ENCODE results near the gene POLG2.

The POLG2 gene

DNA sequence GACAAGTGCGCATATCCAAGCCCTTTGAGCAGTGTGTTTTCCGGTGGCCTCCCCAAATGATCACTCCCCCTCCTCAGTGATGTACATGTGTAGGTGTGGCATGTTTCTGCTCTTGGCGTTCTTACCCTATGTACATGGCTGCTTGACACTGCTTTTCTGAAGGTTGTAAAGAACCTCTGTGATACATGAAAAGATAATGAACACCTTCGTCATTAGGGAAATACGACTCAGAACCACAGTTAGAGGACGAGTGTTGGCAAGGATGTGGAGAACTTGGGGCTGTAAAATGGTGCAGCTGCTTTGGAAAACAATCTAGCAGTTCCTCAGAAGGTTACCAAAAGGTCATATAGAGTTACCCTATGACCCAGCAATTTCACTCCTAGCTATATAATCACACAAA, 38.5 kb upstream of the POLG2 start:
- DNase-seq (ENCODE audit: low read depth, low spot score) = peak; percentile 53
- TF ChIP-seq, protein P1, sequence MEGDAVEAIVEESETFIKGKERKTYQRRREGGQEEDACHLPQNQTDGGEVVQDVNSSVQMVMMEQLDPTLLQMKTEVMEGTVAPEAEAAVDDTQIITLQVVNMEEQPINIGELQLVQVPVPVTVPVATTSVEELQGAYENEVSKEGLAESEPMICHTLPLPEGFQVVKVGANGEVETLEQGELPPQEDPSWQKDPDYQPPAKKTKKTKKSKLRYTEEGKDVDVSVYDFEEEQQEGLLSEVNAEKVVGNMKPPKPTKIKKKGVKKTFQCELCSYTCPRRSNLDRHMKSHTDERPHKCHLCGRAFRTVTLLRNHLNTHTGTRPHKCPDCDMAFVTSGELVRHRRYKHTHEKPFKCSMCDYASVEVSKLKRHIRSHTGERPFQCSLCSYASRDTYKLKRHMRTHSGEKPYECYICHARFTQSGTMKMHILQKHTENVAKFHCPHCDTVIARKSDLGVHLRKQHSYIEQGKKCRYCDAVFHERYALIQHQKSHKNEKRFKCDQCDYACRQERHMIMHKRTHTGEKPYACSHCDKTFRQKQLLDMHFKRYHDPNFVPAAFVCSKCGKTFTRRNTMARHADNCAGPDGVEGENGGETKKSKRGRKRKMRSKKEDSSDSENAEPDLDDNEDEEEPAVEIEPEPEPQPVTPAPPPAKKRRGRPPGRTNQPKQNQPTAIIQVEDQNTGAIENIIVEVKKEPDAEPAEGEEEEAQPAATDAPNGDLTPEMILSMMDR (IDR thresholded peaks at IDR 0.05; ENCODE audit: low read depth, low read length) = no peak
- no peak overlapping the region for H3K4me3 ChIP-seq (ENCODE audit: low read depth, low read length)
- in situ Hi-C loops (cut with HindIII; ENCODE audit: low sequenced_read_pairs) = no loop called here

DNA sequence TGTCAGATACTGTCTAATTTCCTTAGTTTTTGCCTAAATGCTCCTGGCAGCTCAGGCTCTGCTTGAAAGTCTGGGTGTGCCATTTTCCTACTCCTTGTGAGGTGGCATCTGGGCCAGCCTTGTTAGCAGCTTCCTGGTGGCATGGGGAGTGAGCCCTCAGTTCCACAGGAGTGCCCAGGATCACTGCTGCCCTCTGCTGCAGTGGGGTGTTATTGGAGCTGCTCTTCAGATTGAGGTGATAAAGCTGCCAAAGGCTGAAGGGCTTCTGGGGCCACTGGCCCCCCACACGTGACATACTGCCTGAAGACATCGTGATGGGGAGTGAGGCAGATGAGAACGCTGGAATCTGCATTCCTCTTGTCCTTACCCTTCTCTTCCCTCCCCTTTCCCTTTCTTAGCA, 37.3 kb upstream of the POLG2 start:
- TF ChIP-seq, protein P1 (IDR thresholded peaks at IDR 0.05; ENCODE audit: low read depth, low read length) = peak; percentile 15
- in situ Hi-C loops (cut with HindIII; ENCODE audit: low sequenced_read_pairs) = no loop called here

DNA sequence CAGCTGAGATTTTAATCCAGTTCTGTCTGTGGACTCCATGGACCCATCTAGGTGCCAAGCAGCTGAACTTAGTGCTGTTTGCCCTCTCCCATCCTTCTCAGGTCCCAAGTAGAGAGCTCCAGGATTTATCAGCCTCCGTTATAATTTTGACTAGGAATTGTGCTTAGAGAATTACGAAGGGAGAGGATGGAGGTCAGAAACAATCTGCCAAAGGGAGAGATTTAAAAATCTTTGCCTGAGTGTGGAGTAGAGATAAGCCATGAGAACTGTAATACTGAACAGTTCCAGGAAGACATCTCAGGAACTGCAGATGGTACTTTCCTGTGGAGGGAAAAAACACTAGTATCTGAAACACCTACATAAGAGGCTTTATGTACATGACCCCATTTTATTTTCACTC, 36.9 kb upstream of the POLG2 start:
- in situ Hi-C loops (cut with HindIII; ENCODE audit: low sequenced_read_pairs) = no loop called here
- DNase-seq (ENCODE audit: low read depth, low spot score) = no peak
- H3K4me3 ChIP-seq (ENCODE audit: low read depth, low read length) = no peak overlapping the region
- TF ChIP-seq, protein P1 (IDR thresholded peaks at IDR 0.05; ENCODE audit: low read depth, low read length) = no peak

More for the DNA sequence above, 37.3 kb upstream of the POLG2 start:
- no peak overlapping the region for H3K4me3 ChIP-seq (ENCODE audit: low read depth, low read length)
- DNase-seq (ENCODE audit: low read depth, low spot score) = no peak

DNA sequence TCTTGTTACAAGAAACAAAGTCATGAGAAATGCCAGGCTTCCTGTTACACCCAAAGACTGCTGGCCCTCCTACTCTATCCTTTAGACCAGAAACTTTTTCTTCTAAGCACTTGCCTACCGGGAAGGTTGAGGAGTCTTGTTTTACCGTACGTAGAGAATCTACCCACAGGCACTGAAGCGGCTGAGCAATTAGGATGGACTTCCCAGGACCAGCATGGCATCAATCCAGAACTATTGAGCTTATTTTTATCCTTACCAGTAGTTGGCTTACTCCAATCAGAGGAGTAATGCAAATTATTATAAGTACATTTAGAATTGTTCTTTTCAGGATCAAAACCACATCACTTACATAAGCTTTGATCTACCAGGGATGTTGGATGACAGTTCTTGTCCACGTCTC, 35.6 kb upstream of the POLG2 start:
- H3K4me3 ChIP-seq (ENCODE audit: low read depth, low read length) = no peak overlapping the region
- in situ Hi-C loops (cut with HindIII; ENCODE audit: low sequenced_read_pairs) = no loop called here
- no peak for DNase-seq (ENCODE audit: low read depth, low spot score)
- TF ChIP-seq, protein P1 (IDR thresholded peaks at IDR 0.05; ENCODE audit: low read depth, low read length) = no peak

DNA sequence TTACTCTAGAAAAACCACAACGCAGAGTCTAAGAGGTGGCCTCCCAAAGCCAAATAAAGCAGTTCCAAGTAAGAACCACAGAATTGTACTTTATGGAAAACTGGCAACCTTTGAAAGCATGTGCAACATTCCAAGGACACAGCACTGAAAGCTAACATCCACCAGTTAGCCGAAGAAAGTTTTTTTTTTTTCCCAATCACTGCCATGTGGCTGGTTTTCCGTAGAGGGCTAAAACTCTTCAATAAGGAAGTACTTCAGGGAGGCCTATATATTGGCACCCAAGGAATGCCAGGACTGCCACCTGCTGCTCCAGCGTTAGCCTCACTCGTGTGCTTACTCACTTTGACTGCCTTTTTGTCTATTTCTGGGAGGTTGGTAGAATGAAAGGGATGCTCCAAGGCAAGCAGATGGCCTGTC, 35.1 kb upstream of the POLG2 start:
- TF ChIP-seq, protein P1 (IDR thresholded peaks at IDR 0.05; ENCODE audit: low read depth, low read length) = no peak
- in situ Hi-C loops (cut with HindIII; ENCODE audit: low sequenced_read_pairs) = no loop called here
- DNase-seq (ENCODE audit: low read depth, low spot score) = peak; percentile 75

DNA sequence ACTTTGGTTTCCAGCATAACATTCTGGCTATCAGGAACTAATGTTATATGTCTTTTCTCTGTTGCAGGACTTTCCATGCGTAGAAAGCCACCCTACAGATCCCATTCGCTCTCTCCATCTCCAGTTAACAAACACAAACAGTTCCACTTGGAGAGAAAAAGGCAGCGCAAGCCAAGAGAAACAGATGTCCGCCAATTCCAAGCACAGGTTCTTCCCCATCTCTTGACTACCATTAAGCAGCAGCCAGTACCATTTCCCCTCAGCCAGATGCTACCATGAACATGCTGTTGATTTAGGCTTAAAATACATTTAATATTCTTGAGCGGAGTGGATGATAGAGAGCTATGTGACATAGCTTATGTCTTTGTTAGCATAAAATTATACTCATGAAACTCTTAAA, 32.4 kb upstream of the POLG2 start:
- TF ChIP-seq, protein P1 (IDR thresholded peaks at IDR 0.05; ENCODE audit: low read depth, low read length) = no peak
- in situ Hi-C loops (cut with HindIII; ENCODE audit: low sequenced_read_pairs) = no loop called here
- DNase-seq (ENCODE audit: low read depth, low spot score) = no peak
- no peak overlapping the region for H3K4me3 ChIP-seq (ENCODE audit: low read depth, low read length)

More for the DNA sequence above, 35.1 kb upstream of the POLG2 start:
- H3K4me3 ChIP-seq (ENCODE audit: low read depth, low read length) = no peak overlapping the region

DNA sequence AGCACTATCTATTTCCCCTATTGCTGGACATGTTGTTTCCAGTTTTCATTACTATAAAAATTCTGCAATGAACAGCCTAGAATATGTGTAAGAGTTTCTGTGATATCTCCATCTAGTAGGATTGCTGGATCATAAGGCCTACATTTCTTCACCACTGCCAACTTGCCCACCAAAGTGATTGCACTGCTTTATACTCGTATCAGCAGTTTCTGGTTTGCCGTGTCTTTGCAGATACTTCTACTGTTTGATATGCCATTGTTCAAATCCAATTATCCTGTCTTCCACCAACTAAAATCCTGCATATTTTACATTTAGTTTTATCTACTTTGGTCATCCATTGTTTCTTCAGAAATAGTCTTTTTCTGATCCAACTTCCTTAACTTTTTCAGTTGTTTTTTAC, 31.1 kb upstream of the POLG2 start:
- no peak overlapping the region for H3K4me3 ChIP-seq (ENCODE audit: low read depth, low read length)
- in situ Hi-C loops (cut with HindIII; ENCODE audit: low sequenced_read_pairs) = no loop called here
- TF ChIP-seq, protein P1 (IDR thresholded peaks at IDR 0.05; ENCODE audit: low read depth, low read length) = no peak
- no peak for DNase-seq (ENCODE audit: low read depth, low spot score)
